ENCODE measurements around the gene SAP130.

GRCh38 chr2:127913808-127914457, 113.9 kb downstream of the SAP130 start:
- TF ChIP-seq CTCF (IDR thresholded peaks at IDR 0.05) (no peak), EZH2phosphoT487 (IDR thresholded peaks at IDR 0.05; ENCODE audit: borderline replicate concordance, low read depth) (no peak), MXI1 (IDR thresholded peaks at IDR 0.05; ENCODE audit: low read depth, low read length) (no peak), EP300 (IDR thresholded peaks at IDR 0.05; ENCODE audit: borderline replicate concordance in 1 of 2, low read depth in 1 of 2, low read length in 1 of 2) (no peak), YY1 (IDR thresholded peaks at IDR 0.05; ENCODE audit: low read depth) (no peak), SIN3A (IDR thresholded peaks at IDR 0.05; ENCODE audit: borderline replicate concordance, low read depth, low read length) (no peak), CHD2 (IDR thresholded peaks at IDR 0.05; ENCODE audit: low read length, partially characterized antibody) (no peak), RFX5 (IDR thresholded peaks at IDR 0.05; ENCODE audit: low read length) (no peak), TAF1 (IDR thresholded peaks at IDR 0.05; ENCODE audit: borderline replicate concordance, low read depth, low read length) (no peak), JUND (IDR thresholded peaks at IDR 0.05) (no peak), SMC3 (IDR thresholded peaks at IDR 0.05; ENCODE audit: low read depth, low read length) (no peak), POLR2AphosphoS5 (IDR thresholded peaks at IDR 0.05; ENCODE audit: low read depth, low read length) (no peak), RCOR1 (IDR thresholded peaks at IDR 0.05; ENCODE audit: low read length) (no peak)
